Measurements from ENCODE around the gene IGSF3.

DNA sequence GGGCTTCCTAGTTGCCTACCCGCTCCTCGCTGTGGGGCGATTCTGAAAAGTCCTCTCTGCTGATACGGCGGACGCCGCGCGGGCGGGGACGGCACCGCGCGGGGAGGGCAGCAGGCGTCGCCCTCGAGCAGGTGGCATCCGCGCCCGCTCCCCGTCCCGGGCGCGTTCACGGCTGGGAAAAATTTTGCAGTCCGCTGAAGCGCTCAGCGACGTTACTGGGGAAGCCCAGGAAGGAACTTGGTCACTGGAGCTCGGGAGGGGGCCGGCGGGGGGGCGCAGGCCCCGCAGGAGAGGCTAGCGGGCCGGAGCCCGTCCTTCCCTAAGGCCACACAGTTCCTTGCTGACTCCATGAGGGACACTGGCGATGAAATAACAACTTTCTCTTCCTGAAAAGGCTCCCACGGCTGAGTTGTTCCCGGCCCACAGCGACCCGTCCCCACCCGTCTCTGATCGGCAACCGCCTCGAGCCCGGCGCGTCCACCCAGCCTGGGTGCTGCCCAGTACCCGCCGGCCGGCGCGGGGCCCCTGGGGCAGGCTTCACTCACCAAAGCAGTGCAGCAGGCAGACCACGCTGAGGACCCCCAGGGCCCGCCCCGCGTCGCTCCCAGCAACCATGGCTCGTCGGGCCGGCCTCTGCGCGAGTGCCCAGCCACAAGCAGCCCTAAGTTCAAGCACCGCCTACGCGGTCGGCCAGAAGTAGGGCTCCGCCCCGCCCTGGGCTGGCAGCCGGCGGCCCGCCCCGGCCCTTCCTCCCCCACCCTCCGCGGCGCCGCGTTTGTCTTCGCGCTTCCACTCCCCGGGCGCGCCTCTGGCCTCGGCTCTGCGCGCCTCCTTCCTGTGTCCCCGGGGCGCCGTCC, 96.9 kb downstream of the IGSF3 start, which contains the start of gene CD58:
- TF ChIP-seq, protein P1, sequence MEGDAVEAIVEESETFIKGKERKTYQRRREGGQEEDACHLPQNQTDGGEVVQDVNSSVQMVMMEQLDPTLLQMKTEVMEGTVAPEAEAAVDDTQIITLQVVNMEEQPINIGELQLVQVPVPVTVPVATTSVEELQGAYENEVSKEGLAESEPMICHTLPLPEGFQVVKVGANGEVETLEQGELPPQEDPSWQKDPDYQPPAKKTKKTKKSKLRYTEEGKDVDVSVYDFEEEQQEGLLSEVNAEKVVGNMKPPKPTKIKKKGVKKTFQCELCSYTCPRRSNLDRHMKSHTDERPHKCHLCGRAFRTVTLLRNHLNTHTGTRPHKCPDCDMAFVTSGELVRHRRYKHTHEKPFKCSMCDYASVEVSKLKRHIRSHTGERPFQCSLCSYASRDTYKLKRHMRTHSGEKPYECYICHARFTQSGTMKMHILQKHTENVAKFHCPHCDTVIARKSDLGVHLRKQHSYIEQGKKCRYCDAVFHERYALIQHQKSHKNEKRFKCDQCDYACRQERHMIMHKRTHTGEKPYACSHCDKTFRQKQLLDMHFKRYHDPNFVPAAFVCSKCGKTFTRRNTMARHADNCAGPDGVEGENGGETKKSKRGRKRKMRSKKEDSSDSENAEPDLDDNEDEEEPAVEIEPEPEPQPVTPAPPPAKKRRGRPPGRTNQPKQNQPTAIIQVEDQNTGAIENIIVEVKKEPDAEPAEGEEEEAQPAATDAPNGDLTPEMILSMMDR (conservative IDR thresholded peaks at IDR 0.05; ENCODE audit: low read depth in 2 of 2): peak; percentile 47 to 62
- peak; percentile 67 for TF ChIP-seq POLR2AphosphoS5 (IDR thresholded peaks at IDR 0.05; ENCODE audit: low read depth)
- no peak for TF ChIP-seq REST (IDR thresholded peaks at IDR 0.05; ENCODE audit: unreplicated experiment)
- no peak for TF ChIP-seq EZH2 (IDR thresholded peaks at IDR 0.05; ENCODE audit: low read depth, unreplicated experiment)
- TF ChIP-seq ZNF114 (CRISPR knock-in tag; IDR thresholded peaks at IDR 0.05): no peak
